GM12878 (cell line): Measurements from ENCODE around the gene PHC1. TPM values are rescaled to one million over a fixed set of nuclear protein-coding genes. Genes with fewer than 3 reads are reported as not detected.

Experiments used
- ATAC-seq: fragments of 200-7000 bp; cut with Tn5 transposase; 3 replicates; pipeline ENCODE4 v1.9.1; 2020; ENCODE audit warnings: mild to moderate bottlenecking, moderate library complexity
- BruUV-seq: library from RNA; stranded (reverse); fragments of 400-500 nt; replicated peaks from 2 replicates; lab custom pipeline; 2021; lab: Mats Ljungman, UMichigan
- CTCF ChIA-PET: fragments of 300-600 bp; sonication (Branson Sonifier 250); formaldehyde crosslinking; extraction: SDS; loops from one replicate; lab custom pipeline; 2021; ENCODE audit warnings: inconsistent platforms; lab: Yijun Ruan, JAX
- POLR2A ChIA-PET: fragments of 350-600 bp; formaldehyde crosslinking; extraction: SDS; loops from one replicate; lab custom pipeline; 2021; ENCODE audit warnings: inconsistent platforms; lab: Charles Lee
- RAD21 ChIA-PET: fragments of 300-600 bp; sonication (Branson Sonifier 250); formaldehyde crosslinking; loops from one replicate; lab custom pipeline; 2023; ENCODE audit warnings: antibody characterized with exemption; ENCODE audit not compliant: unreplicated experiment; lab: Charles Lee
- SMC1A ChIA-PET: fragments of 300-600 bp; sonication (Branson Sonifier 250); formaldehyde crosslinking; loops from one replicate; lab custom pipeline; 2023; ENCODE audit not compliant: unreplicated experiment, uncharacterized antibody; lab: Charles Lee
- DNase-seq: peaks from one replicate; pipeline ENCODE4 v3.0.0-alpha.2; 2011; ENCODE audit warnings: low read depth, low spot score
- FAIRE-seq: peaks from 3 replicates; lab custom pipeline; 2011; peaks lifted over from hg19 to GRCh38; lab: Jason Lieb, UNC
- H2AFZ ChIP-seq: 2 replicates; pipeline ENCODE4 v1.6.0; 2011; ENCODE audit warnings: low read depth, low read length, control low read depth; ENCODE audit not compliant: control insufficient read depth
- H3K27ac ChIP-seq: 2 replicates; pipeline ENCODE4 v1.5.1; 2011; ENCODE audit warnings: control low read depth; ENCODE audit not compliant: control insufficient read depth, insufficient read depth
- H3K27me3 ChIP-seq, 2 experiments: replicated peaks in 1 of 2; 2 replicates each; pipeline versions ENCODE4 v1.6.0 to v1.6.1; 2011; ENCODE audit warnings: low read length in 1 of 2; ENCODE audit not compliant: control insufficient read depth in 2 of 2, insufficient read depth in 2 of 2
- H3K36me3 ChIP-seq, 2 experiments: 2 replicates each; pipeline ENCODE4 v1.5.1; 2011; ENCODE audit warnings: low read length in 1 of 2; ENCODE audit not compliant: control insufficient read depth in 2 of 2, insufficient read depth in 2 of 2
- H3K4me1 ChIP-seq: 2 replicates; pipeline ENCODE4 v1.6.1; 2011; ENCODE audit warnings: mild to moderate bottlenecking, low read length, moderate library complexity, mixed read lengths; ENCODE audit not compliant: control insufficient read depth, insufficient read depth
- H3K4me2 ChIP-seq: 2 replicates; pipeline ENCODE4 v1.6.0; 2011; ENCODE audit warnings: control low read depth; ENCODE audit not compliant: control insufficient read depth, insufficient read depth
- H3K4me3 ChIP-seq: fragments of 200-600 bp; sonication (generic); 2 replicates; pipeline ENCODE4 v1.5.1; 2016
- H3K79me2 ChIP-seq: 2 replicates; pipeline ENCODE4 v1.6.0; 2011; ENCODE audit warnings: low read length; ENCODE audit not compliant: control insufficient read depth, insufficient read depth
- H3K9ac ChIP-seq: 2 replicates; pipeline ENCODE4 v1.8.0; 2011; ENCODE audit warnings: low read length, control low read depth, mixed read lengths; ENCODE audit not compliant: control insufficient read depth, insufficient read depth
- H3K9me3 ChIP-seq: replicated peaks from 3 replicates; pipeline ENCODE4 v1.5.1; 2011; ENCODE audit warnings: mild to moderate bottlenecking, low read length; ENCODE audit not compliant: control insufficient read depth, insufficient read depth
- H4K20me1 ChIP-seq: 2 replicates; pipeline ENCODE4 v1.6.0; 2011; ENCODE audit not compliant: control insufficient read depth, insufficient read depth
- CHD1 ChIP-seq: IDR thresholded peaks from 2 replicates; pipeline ENCODE4 v1.6.1; 2012; ENCODE audit warnings: low read depth, low read length, improper control_type of control experiment
- FOS ChIP-seq: IDR thresholded peaks from 3 replicates; pipeline ENCODE4 v1.6.1; 2011; ENCODE audit warnings: borderline replicate concordance; ENCODE audit not compliant: insufficient read length; ENCODE audit errors: extremely low read depth
- GABPA ChIP-seq: IDR thresholded peaks from 2 replicates; pipeline ENCODE4 v1.6.1; 2014; ENCODE audit warnings: antibody characterized with exemption, low read depth, mild to moderate bottlenecking, inconsistent platforms
- GATAD2B ChIP-seq: fragments of 450-650 bp; conservative IDR thresholded peaks from 2 replicates; pipeline ENCODE4 v1.6.1; 2017; ENCODE audit warnings: low read depth, mild to moderate bottlenecking, moderate library complexity
- JUND ChIP-seq: IDR thresholded peaks from 2 replicates; pipeline ENCODE4 v1.6.1; 2012; ENCODE audit warnings: low read depth, mild to moderate bottlenecking, low read length, improper control_type of control experiment, moderate library complexity
- NFXL1 ChIP-seq: fragments of 450-650 bp; IDR thresholded peaks from 2 replicates; pipeline ENCODE4 v1.6.1; 2017; ENCODE audit warnings: antibody characterized with exemption, mild to moderate bottlenecking, borderline replicate concordance
- PAX8 ChIP-seq: fragments of 450-650 bp; IDR thresholded peaks from 2 replicates; pipeline ENCODE4 v1.6.1; 2017; ENCODE audit warnings: mild to moderate bottlenecking, moderate library complexity
- STAT3 ChIP-seq: IDR thresholded peaks from 2 replicates; pipeline ENCODE4 v1.6.1; 2011; ENCODE audit warnings: low read depth, low read length, improper control_type of control experiment
- WGBS: methylation state at CpG from one replicate; pipeline ENCODE4 v1.1.6; 2016; ENCODE audit warnings: low lambda C conversion rate; ENCODE audit not compliant: insufficient replicate concordance, insufficient coverage; ENCODE audit errors: missing lambda C conversion rate; 5-methylcytosine and 5-hydroxymethylcytosine counted together
- in situ Hi-C: fragments of 300-500 bp; cut with MboI; formaldehyde crosslinking; loops from 9 replicates; pipeline ENCODE4 v1.14.3; 2018; ENCODE audit warnings: mixed read lengths
- intact Hi-C: fragments of 100-400 bp; cut with micrococcal nuclease; formaldehyde crosslinking; loops from one replicate; pipeline ENCODE4 v1.14.2; 2022; ENCODE audit not compliant: unreplicated experiment
- polyA plus RNA-seq, 11 experiments: library from polyadenylated mRNA; depleted of rRNA in 4 of 11; unstranded in 6 of 11; stranded (reverse) in 5 of 11; fragments of >200 nt; fragmentation: Nextera tagmentation in 4 of 11; fragmentation: Illumina TruSeq in 1 of 11; extraction: Ambion mirVana in 4 of 11; extraction: Trizol in 1 of 11; gene quantifications; 1 replicate in 1 of 11; 2 replicates in 10 of 11; pipeline versions ENCODE4 v1.2.1 to v1.2.3, GENCODE V29; 2011 to 2016; ENCODE audit warnings: inconsistent platforms in 2 of 11, missing spikeins in 2 of 11, low read depth in 1 of 11
- total RNA-seq, 4 experiments: library from RNA; depleted of rRNA in 3 of 4; stranded (reverse); fragments of >200 nt in 3 of 4; fragmentation: Illumina TruSeq in 1 of 4; extraction: Trizol in 1 of 4; gene quantifications; 2 replicates each; pipeline versions ENCODE4 v1.2.1 to v1.2.3, GENCODE V29; 2013 to 2021
- TF ChIP-seq, protein P1 (sequence below): fragments of 450-650 bp; IDR thresholded peaks from 2 replicates; pipeline ENCODE4 v1.6.1; 2017; ENCODE audit warnings: low read depth, mild to moderate bottlenecking, moderate library complexity
- TF ChIP-seq, protein P2 (sequence below): fragments of 450-650 bp; IDR thresholded peaks from 2 replicates; pipeline ENCODE4 v1.6.1; 2017; ENCODE audit warnings: mild to moderate bottlenecking
- TF ChIP-seq, protein P3 (sequence below): IDR thresholded peaks from 2 replicates; pipeline ENCODE4 v1.6.1; 2011; ENCODE audit warnings: borderline replicate concordance, low read depth, mild to moderate bottlenecking, moderate library complexity, low read length; ENCODE audit not compliant: insufficient read depth, poor library complexity, severe bottlenecking
- TF ChIP-seq, protein P4 (sequence below): fragments of 450-650 bp; IDR thresholded peaks from 2 replicates; pipeline ENCODE4 v1.6.1; 2016; ENCODE audit warnings: mild to moderate bottlenecking
- TF ChIP-seq, protein P5 (sequence below): fragments of 450-650 bp; formaldehyde crosslinking; IDR thresholded peaks from 2 replicates; pipeline ENCODE4 v1.4.0; 2022; ENCODE audit warnings: mild to moderate bottlenecking, moderate library complexity

Gene PHC1
- total and polyA plus RNA-seq, 10 of the 15 experiments (the other 5 are each of a cell fraction or from before 2014, with no cell fraction given), result 0.50 to 16.3 (median 2.1) TPM

DNA sequence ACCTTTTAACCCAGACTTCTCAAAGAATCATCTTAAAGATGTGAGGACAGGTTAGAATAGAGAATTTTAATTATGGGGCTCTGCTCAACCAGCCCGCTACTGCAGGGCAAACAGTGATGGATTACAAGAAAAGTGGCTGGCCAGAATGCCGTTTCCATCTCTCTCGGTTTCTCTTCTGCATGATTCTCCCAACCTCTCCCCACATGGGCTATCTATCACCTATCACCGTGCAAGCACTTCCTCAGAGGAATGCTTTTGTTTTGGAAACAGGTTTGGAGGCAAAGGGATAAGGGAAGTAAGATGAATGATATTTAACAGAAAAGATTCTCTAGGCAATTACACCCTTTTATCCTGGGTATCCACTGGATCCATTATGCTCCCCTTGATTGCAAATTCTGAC, 37.4 kb upstream of the PHC1 start:
- Histone ChIP-seq H3K4me2 (no peak overlapping the region), H3K9ac (no peak overlapping the region), H3K4me1 (no peaks in the 10 kb centered on the region), H4K20me1 (no peaks in the 10 kb centered on the region), H3K79me2 (no peaks in the 10 kb centered on the region), H3K4me3 (no peak overlapping the region), H3K27me3 (no peaks in the 10 kb centered on the region; a peak in 2 of 4 replicates), H3K36me3 (no peaks in the 10 kb centered on the region), H3K27ac (no peak overlapping the region), H2AFZ (no peak overlapping the region), H3K9me3 (no peaks in the 10 kb centered on the region)
- ChIA-PET POLR2A (no interaction called here), CTCF (no interaction called here), SMC1A (no interaction called here), RAD21 (no interaction called here)
- intact Hi-C loops (no loop called here), in situ Hi-C loops (loop anchor here (25.0 kb wide), 1 partner anchor 340 kb away; the partner anchor contains the start of gene CLEC4E)
- FAIRE-seq (no peak), ATAC-seq (no peak), DNase-seq (no peak)
- BruUV-seq, result no TSS peak
- 5% methylated on average over 4 of the region's 4 CpGs for WGBS
- TF ChIP-seq, protein P1, sequence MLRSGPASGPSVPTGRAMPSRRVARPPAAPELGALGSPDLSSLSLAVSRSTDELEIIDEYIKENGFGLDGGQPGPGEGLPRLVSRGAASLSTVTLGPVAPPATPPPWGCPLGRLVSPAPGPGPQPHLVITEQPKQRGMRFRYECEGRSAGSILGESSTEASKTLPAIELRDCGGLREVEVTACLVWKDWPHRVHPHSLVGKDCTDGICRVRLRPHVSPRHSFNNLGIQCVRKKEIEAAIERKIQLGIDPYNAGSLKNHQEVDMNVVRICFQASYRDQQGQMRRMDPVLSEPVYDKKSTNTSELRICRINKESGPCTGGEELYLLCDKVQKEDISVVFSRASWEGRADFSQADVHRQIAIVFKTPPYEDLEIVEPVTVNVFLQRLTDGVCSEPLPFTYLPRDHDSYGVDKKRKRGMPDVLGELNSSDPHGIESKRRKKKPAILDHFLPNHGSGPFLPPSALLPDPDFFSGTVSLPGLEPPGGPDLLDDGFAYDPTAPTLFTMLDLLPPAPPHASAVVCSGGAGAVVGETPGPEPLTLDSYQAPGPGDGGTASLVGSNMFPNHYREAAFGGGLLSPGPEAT, result no peak
- TF ChIP-seq GATAD2B (no peak), GABPA (no peak), CHD1 (no peak), FOS (no peak), JUND (no peak), STAT3 (no peak), PAX8 (no peak), NFXL1 (no peak)
- TF ChIP-seq, protein P2, sequence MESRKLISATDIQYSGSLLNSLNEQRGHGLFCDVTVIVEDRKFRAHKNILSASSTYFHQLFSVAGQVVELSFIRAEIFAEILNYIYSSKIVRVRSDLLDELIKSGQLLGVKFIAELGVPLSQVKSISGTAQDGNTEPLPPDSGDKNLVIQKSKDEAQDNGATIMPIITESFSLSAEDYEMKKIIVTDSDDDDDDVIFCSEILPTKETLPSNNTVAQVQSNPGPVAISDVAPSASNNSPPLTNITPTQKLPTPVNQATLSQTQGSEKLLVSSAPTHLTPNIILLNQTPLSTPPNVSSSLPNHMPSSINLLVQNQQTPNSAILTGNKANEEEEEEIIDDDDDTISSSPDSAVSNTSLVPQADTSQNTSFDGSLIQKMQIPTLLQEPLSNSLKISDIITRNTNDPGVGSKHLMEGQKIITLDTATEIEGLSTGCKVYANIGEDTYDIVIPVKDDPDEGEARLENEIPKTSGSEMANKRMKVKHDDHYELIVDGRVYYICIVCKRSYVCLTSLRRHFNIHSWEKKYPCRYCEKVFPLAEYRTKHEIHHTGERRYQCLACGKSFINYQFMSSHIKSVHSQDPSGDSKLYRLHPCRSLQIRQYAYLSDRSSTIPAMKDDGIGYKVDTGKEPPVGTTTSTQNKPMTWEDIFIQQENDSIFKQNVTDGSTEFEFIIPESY, result no peak
- TF ChIP-seq, protein P3, sequence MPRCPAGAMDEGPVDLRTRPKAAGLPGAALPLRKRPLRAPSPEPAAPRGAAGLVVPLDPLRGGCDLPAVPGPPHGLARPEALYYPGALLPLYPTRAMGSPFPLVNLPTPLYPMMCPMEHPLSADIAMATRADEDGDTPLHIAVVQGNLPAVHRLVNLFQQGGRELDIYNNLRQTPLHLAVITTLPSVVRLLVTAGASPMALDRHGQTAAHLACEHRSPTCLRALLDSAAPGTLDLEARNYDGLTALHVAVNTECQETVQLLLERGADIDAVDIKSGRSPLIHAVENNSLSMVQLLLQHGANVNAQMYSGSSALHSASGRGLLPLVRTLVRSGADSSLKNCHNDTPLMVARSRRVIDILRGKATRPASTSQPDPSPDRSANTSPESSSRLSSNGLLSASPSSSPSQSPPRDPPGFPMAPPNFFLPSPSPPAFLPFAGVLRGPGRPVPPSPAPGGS, result no peak
- TF ChIP-seq, protein P4, sequence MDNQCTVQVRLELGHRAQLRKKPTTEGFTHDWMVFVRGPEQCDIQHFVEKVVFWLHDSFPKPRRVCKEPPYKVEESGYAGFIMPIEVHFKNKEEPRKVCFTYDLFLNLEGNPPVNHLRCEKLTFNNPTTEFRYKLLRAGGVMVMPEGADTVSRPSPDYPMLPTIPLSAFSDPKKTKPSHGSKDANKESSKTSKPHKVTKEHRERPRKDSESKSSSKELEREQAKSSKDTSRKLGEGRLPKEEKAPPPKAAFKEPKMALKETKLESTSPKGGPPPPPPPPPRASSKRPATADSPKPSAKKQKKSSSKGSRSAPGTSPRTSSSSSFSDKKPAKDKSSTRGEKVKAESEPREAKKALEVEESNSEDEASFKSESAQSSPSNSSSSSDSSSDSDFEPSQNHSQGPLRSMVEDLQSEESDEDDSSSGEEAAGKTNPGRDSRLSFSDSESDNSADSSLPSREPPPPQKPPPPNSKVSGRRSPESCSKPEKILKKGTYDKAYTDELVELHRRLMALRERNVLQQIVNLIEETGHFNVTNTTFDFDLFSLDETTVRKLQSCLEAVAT, result no peak
- TF ChIP-seq, protein P5, sequence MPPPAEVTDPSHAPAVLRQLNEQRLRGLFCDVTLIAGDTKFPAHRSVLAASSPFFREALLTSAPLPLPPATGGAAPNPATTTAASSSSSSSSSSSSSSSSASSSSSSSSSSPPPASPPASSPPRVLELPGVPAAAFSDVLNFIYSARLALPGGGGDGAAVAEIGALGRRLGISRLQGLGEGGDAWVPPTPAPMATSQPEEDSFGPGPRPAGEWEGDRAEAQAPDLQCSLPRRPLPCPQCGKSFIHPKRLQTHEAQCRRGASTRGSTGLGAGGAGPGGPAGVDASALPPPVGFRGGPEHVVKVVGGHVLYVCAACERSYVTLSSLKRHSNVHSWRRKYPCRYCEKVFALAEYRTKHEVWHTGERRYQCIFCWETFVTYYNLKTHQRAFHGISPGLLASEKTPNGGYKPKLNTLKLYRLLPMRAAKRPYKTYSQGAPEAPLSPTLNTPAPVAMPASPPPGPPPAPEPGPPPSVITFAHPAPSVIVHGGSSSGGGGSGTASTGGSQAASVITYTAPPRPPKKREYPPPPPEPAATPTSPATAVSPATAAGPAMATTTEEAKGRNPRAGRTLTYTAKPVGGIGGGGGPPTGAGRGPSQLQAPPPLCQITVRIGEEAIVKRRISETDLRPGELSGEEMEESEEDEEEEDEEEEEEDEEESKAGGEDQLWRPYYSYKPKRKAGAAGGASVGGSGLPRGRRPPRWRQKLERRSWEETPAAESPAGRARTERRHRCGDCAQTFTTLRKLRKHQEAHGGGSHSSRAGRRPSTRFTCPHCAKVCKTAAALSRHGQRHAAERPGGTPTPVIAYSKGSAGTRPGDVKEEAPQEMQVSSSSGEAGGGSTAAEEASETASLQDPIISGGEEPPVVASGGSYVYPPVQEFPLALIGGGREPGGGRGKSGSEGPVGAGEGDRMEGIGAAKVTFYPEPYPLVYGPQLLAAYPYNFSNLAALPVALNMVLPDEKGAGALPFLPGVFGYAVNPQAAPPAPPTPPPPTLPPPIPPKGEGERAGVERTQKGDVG (CRISPR knock-in tag), result no peak
